Esophagus muscularis mucosa (tissue), 4 donors: ENCODE results near the gene CPAMD8. TPM values are rescaled to one million over a fixed set of nuclear protein-coding genes. Genes with fewer than 3 reads are reported as not detected.

Source experiments
- DNase-seq: peaks from one replicate; pipeline ENCODE4 v3.0.0-alpha.2; 2017; ENCODE audit errors: extremely low spot score
- H3K27ac ChIP-seq, 4 donors: fragments of 200-600 bp; sonication (generic); replicated peaks in 1 of 4; 1 replicate in 3 of 4; 2 replicates in 1 of 4; pipeline ENCODE4 v1.5.1; 2016 to 2019; ENCODE audit warnings: mild to moderate bottlenecking in 1 of 4
- H3K27me3 ChIP-seq, 4 donors: fragments of 200-600 bp; sonication (generic); one replicate each; pipeline versions ENCODE4 v1.5.1 to v1.6.0; 2016 to 2019
- H3K36me3 ChIP-seq, 4 donors: fragments of 200-600 bp; sonication (generic); one replicate each; pipeline ENCODE4 v1.5.1; 2016 to 2019
- H3K4me1 ChIP-seq, 4 donors: fragments of 200-600 bp; sonication (generic); one replicate each; pipeline ENCODE4 v1.5.1; 2016 to 2019
- H3K4me3 ChIP-seq, 4 donors: fragments of 200-600 bp; sonication (generic); 1 replicate in 2 of 4; 2 replicates in 2 of 4; pipeline ENCODE4 v1.5.1; 2016 to 2019; ENCODE audit warnings: mild to moderate bottlenecking in 4 of 4, moderate library complexity in 1 of 4
- H3K9me3 ChIP-seq, 4 donors: fragments of 200-600 bp; sonication (generic); 1 replicate in 3 of 4; 2 replicates in 1 of 4; pipeline ENCODE4 v1.5.1; 2016 to 2019
- EP300 ChIP-seq: sonication (generic); formaldehyde crosslinking; IDR thresholded peaks from one replicate; pipeline ENCODE4 v1.6.1; 2017; ENCODE audit warnings: antibody characterized with exemption
- POLR2A ChIP-seq: fragments of 450-650 bp; IDR thresholded peaks from one replicate; pipeline ENCODE4 v1.6.1; 2017; ENCODE audit warnings: antibody characterized with exemption, moderate library complexity, mild to moderate bottlenecking, low read depth
- POLR2AphosphoS5 ChIP-seq, 2 donors: sonication (generic); formaldehyde crosslinking; IDR thresholded peaks; one replicate each; pipeline ENCODE4 v1.6.1; 2017; ENCODE audit warnings: antibody characterized with exemption in 2 of 2
- WGBS: methylation state at CpG from one replicate; pipeline ENCODE4 v1.1.5; 2018; 5-methylcytosine and 5-hydroxymethylcytosine counted together
- intact Hi-C: fragments of 100-400 bp; cut with DNase I; formaldehyde crosslinking; loops from one replicate; pipeline ENCODE4 v1.15.1; 2023
- total RNA-seq, 4 donors: library from RNA; depleted of rRNA; stranded (reverse); fragments of >200 nt; gene quantifications; one replicate each; pipeline versions ENCODE4 v1.1.0 to v1.2.1, GENCODE V29; 2016
- TF ChIP-seq, protein P1 (sequence below), 3 experiments: fragments of 200-600 bp in 2 of 3; fragments of 450-650 bp in 1 of 3; sonication (generic) in 2 of 3; IDR thresholded peaks; one replicate each; pipeline ENCODE4 v1.5.1; 2017 to 2019; ENCODE audit warnings: antibody characterized with exemption in 3 of 3, mild to moderate bottlenecking in 2 of 3, moderate library complexity in 1 of 3

Gene CPAMD8
- total RNA-seq, 4 donors from 2014 or later = 9.6 to 21.0 (median 13.0) TPM

DNA sequence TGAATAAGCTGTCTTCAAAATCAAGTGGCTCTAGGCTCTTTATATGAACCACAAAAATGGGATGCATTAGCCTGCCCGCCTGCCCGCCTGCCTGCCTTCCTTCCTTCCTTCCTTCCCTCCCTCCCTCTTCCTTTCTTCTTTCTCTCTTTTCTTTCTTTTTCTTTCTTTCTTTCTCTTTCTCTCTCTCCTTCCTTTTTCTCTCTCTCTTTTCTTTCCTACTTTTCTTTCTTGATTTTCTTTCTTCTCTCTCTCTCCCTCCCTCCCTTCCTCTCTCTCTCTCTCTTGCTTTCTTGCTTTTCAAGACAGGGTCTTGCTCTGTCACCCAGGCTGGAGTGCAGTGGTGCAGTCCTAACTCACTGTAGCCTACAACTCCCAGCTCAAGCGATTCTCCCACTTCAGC, 110.9 kb downstream of the CPAMD8 start:
- H3K9me3 ChIP-seq = peaks cover 0 to 50% (median 38%) of the 10 kb centered on the region in 4 donors
- peaks cover 0 to 19% (median 0%) of the 10 kb centered on the region in 4 donors for H3K36me3 ChIP-seq
- no peak for DNase-seq
- intact Hi-C loops = no loop called here
- TF ChIP-seq POLR2A (no peak), POLR2AphosphoS5 (IDR thresholded peaks at IDR 0.05) (no peak), EP300 (no peak)
- TF ChIP-seq, protein P1, sequence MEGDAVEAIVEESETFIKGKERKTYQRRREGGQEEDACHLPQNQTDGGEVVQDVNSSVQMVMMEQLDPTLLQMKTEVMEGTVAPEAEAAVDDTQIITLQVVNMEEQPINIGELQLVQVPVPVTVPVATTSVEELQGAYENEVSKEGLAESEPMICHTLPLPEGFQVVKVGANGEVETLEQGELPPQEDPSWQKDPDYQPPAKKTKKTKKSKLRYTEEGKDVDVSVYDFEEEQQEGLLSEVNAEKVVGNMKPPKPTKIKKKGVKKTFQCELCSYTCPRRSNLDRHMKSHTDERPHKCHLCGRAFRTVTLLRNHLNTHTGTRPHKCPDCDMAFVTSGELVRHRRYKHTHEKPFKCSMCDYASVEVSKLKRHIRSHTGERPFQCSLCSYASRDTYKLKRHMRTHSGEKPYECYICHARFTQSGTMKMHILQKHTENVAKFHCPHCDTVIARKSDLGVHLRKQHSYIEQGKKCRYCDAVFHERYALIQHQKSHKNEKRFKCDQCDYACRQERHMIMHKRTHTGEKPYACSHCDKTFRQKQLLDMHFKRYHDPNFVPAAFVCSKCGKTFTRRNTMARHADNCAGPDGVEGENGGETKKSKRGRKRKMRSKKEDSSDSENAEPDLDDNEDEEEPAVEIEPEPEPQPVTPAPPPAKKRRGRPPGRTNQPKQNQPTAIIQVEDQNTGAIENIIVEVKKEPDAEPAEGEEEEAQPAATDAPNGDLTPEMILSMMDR (IDR thresholded peaks at IDR 0.05) = no peak
- H3K4me3 ChIP-seq = no peak overlapping the region
- H3K4me1 ChIP-seq = no peaks in the 10 kb centered on the region
- peaks cover 0 to 6% (median 0%) of the 10 kb centered on the region in 4 donors for H3K27me3 ChIP-seq
- H3K27ac ChIP-seq = no peak overlapping the region
- WGBS = 71% methylated on average over 3 of the region's 3 CpGs

DNA sequence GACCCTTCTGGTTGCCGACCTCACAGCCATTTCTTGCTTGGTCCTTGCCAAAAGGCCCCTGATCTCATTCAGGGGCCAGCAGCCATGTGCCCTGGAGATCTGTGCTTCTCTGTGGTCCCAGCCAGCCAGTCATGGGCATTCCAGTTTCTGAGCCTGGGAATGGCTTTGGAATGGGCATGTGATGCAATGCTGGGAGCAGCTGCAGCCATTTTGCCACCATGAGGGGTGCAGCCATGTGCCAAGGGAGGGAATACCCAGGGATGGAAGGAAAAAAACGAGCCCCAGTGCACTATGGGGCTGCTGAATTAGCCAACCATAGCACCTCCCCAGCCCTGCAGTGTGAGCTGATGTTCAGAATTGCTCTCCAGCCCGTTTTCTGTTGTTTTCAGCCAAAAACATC, 111.5 kb downstream of the CPAMD8 start:
- peaks cover 0 to 6% (median 0%) of the 10 kb centered on the region in 4 donors for H3K27me3 ChIP-seq
- WGBS = 85% methylated on average over 3 of the region's 3 CpGs
- H3K4me1 ChIP-seq = no peaks in the 10 kb centered on the region
- intact Hi-C loops = no loop called here
- H3K27ac ChIP-seq = no peak overlapping the region
- H3K9me3 ChIP-seq = peaks cover 0 to 50% (median 38%) of the 10 kb centered on the region in 4 donors
- no peak for DNase-seq
- peaks cover 0 to 19% (median 0%) of the 10 kb centered on the region in 4 donors for H3K36me3 ChIP-seq
- no peak for TF ChIP-seq POLR2AphosphoS5 (IDR thresholded peaks at IDR 0.05)
- TF ChIP-seq POLR2A = no peak
- TF ChIP-seq, protein P1 (IDR thresholded peaks at IDR 0.05) = no peak
- TF ChIP-seq EP300 = no peak
- H3K4me3 ChIP-seq = no peak overlapping the region

DNA sequence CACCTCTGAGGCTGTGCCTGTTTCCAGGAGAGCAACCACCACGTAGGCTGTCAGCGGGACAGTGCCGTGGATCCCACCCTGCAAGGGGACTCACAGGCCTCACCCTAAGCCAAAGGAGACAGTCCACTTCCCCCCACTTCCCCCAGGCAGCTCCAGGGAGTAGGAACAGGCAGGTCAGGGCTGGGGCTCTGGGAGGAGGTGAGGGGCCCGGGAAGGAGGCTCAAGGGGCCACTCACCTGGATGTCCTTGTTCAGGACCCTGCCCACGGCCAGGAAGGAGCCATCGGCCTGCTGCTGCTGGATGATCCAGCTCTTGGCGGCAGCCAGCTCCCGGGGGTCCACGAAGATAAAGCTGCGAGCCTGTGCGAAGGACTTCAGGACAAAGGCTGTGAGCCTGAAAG, 112.2 kb downstream of the CPAMD8 start:
- DNase-seq = no peak
- H3K27me3 ChIP-seq = peaks cover 0 to 6% (median 0%) of the 10 kb centered on the region in 4 donors
- H3K4me1 ChIP-seq = no peaks in the 10 kb centered on the region
- WGBS = 91% methylated on average over 7 of the region's 11 CpGs
- H3K4me3 ChIP-seq = no peak overlapping the region
- H3K27ac ChIP-seq = no peak overlapping the region
- H3K9me3 ChIP-seq = peaks cover 0 to 44% (median 33%) of the 10 kb centered on the region in 4 donors
- intact Hi-C loops = no loop called here
- H3K36me3 ChIP-seq = peaks cover 0 to 15% (median 0%) of the 10 kb centered on the region in 4 donors
- TF ChIP-seq, protein P1 (IDR thresholded peaks at IDR 0.05) = no peak
- no peak for TF ChIP-seq EP300

DNA sequence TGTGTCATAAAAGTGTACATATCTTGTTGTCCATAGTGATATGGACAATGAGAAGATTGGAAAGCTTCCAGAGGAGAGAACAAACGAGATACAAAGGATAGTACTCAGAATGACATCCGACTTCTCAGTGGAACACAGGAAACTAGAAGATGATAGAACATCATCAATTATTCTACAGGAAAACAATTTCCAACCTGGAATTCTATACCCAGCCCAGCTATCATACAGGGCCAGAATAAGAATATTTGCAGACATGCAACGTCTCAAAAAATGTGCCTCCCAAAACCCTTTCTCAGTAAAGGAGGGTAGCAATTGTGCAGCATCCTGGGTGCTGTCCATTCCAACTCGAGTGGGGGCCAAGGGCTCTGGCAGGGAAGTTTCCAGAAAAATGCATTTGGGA, 113.8 kb downstream of the CPAMD8 start:
- DNase-seq = no peak
- Histone ChIP-seq H3K4me1 (no peaks in the 10 kb centered on the region), H3K36me3 (peaks cover 0 to 13% (median 0%) of the 10 kb centered on the region in 4 donors), H3K27me3 (peaks cover 0 to 6% (median 0%) of the 10 kb centered on the region in 4 donors), H3K4me3 (no peak overlapping the region), H3K9me3 (peaks cover 0 to 36% (median 27%) of the 10 kb centered on the region in 4 donors), H3K27ac (no peak overlapping the region)
- intact Hi-C loops = no loop called here
- WGBS = 87% methylated on average over 4 of the region's 4 CpGs
- TF ChIP-seq, protein P1 (IDR thresholded peaks at IDR 0.05) = no peak
- TF ChIP-seq EP300 = no peak
- TF ChIP-seq POLR2A = no peak
- no peak for TF ChIP-seq POLR2AphosphoS5 (IDR thresholded peaks at IDR 0.05)

DNA sequence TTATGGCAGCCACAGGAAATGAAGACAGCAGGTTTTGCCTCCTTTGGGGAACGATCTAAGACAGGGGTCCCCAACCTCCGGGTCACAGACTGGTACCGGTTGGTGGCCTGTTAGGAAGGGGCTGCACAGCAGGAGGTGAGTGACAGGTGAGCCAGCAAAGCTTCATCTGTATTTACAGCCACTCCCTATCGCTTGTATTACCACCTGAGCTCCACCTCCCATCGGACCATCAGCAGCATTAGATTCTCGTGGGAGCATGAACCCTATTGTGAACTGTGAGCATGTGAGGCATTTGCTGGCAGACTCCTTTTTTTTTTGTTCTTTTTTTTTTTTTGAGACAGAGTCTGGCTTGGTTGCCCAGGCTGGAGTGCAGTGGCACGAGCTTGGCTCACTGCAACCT, 115.6 kb downstream of the CPAMD8 start:
- DNase-seq = no peak
- intact Hi-C loops = no loop called here
- no peak overlapping the region for H3K27ac ChIP-seq
- H3K4me1 ChIP-seq = no peaks in the 10 kb centered on the region
- peaks cover 0 to 6% (median 0%) of the 10 kb centered on the region in 4 donors for H3K27me3 ChIP-seq
- no peak overlapping the region for H3K4me3 ChIP-seq
- peaks cover 0 to 36% (median 27%) of the 10 kb centered on the region in 4 donors for H3K9me3 ChIP-seq
- TF ChIP-seq EP300 (no peak), POLR2A (no peak), POLR2AphosphoS5 (IDR thresholded peaks at IDR 0.05) (no peak)
- TF ChIP-seq, protein P1 (IDR thresholded peaks at IDR 0.05) = no peak
- 90% methylated on average over 7 of the region's 7 CpGs for WGBS
- peaks cover 0 to 18% (median 0%) of the 10 kb centered on the region in 4 donors for H3K36me3 ChIP-seq
